ENCODE measurements around the gene DIO2.

DNA sequence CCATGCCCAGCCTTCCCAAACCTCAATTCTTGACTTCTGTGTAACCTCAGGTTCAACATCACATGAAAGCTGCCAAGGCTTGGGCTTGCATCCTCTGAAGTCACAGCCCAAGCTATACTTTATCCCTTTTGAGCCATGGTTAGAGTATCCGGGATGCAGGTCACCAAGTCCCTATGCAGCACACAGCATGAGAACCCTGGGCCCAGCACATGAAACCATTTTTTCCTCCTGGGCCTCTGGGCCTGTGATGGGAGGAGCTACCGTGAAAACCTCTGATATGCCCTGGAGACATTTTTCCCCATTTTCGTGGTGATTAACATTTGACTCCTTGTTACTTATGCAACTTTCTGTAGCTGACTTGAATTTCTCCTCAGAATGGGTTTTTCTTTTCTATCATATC lies 25.8 kb upstream of the DIO2 start:
- no peak for TF ChIP-seq EZH2 (IDR thresholded peaks at IDR 0.05; ENCODE audit: borderline replicate concordance)
- TF ChIP-seq, protein P1, sequence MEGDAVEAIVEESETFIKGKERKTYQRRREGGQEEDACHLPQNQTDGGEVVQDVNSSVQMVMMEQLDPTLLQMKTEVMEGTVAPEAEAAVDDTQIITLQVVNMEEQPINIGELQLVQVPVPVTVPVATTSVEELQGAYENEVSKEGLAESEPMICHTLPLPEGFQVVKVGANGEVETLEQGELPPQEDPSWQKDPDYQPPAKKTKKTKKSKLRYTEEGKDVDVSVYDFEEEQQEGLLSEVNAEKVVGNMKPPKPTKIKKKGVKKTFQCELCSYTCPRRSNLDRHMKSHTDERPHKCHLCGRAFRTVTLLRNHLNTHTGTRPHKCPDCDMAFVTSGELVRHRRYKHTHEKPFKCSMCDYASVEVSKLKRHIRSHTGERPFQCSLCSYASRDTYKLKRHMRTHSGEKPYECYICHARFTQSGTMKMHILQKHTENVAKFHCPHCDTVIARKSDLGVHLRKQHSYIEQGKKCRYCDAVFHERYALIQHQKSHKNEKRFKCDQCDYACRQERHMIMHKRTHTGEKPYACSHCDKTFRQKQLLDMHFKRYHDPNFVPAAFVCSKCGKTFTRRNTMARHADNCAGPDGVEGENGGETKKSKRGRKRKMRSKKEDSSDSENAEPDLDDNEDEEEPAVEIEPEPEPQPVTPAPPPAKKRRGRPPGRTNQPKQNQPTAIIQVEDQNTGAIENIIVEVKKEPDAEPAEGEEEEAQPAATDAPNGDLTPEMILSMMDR (IDR thresholded peaks at IDR 0.05; ENCODE audit: poor library complexity), result no peak
